ENCODE data around the gene SLC2A4RG.
"Not testable (repeated sequence)": the region's sequence is repeated elsewhere in the genome, so short reads cannot be mapped to it uniquely, and the experiment has no call there.

The SLC2A4RG gene

DNA sequence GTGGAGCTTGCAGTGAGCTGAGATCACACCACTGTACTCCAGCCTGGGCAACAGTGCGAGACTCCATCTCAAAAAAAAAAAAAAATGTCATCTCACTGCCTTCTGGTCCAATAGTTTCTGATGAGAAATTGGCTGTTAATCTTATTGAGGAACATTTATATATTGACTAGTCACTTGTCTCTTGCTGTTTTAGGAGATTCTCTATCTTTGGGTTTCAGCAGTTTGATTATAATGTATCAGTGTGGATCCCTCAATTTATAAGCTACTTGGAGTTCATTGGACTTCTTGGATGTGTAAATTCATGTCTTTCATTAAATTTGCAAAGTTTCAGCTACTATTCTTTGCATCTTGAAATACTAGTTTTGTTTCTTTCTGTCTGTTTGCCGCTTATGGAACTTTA, 20.6 kb upstream of the SLC2A4RG start:
- in situ Hi-C loops (cut with HindIII; ENCODE audit: low sequenced_read_pairs), result no loop called here
- TF ChIP-seq, protein P1, sequence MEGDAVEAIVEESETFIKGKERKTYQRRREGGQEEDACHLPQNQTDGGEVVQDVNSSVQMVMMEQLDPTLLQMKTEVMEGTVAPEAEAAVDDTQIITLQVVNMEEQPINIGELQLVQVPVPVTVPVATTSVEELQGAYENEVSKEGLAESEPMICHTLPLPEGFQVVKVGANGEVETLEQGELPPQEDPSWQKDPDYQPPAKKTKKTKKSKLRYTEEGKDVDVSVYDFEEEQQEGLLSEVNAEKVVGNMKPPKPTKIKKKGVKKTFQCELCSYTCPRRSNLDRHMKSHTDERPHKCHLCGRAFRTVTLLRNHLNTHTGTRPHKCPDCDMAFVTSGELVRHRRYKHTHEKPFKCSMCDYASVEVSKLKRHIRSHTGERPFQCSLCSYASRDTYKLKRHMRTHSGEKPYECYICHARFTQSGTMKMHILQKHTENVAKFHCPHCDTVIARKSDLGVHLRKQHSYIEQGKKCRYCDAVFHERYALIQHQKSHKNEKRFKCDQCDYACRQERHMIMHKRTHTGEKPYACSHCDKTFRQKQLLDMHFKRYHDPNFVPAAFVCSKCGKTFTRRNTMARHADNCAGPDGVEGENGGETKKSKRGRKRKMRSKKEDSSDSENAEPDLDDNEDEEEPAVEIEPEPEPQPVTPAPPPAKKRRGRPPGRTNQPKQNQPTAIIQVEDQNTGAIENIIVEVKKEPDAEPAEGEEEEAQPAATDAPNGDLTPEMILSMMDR (IDR thresholded peaks at IDR 0.05; ENCODE audit: low read depth, low read length), result no peak
- DNase-seq (ENCODE audit: low read depth, low spot score), result no peak
- H3K4me3 ChIP-seq (ENCODE audit: low read depth, low read length), result no peak overlapping the region

DNA sequence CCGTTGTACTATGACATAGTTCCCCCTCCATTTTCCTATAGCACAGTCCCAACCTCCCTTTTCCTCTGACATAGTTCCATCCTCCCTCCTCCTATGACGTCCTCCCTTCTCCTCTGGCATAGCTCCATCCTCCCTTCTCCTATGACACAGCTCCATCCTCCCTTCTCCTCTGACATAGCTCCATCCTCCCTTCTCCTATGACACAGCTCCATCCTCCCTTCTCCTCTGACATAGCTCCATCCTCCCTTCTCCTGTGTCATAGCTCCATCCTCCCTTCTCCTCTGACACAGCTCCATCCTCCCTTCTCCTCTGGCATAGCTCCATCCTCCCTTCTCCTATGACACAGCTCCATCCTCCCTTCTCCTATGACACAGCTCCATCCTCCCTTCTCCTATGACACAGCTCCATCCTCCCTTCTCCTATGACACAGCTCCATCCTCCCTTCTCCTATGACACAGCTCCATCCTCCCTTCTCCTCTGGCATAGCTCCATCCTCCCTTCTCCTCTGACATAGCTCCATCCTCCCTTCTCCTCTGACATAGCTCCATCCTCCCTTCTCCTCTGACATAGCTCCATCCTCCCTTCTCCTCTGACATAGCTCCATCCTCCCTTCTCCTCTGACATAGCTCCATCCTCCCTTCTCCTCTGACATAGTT, 16.5 kb upstream of the SLC2A4RG start:
- DNase-seq (ENCODE audit: low read depth, low spot score); in situ Hi-C loops (cut with HindIII; ENCODE audit: low sequenced_read_pairs); H3K4me3 ChIP-seq (ENCODE audit: low read depth, low read length): not testable (repeated sequence)

DNA sequence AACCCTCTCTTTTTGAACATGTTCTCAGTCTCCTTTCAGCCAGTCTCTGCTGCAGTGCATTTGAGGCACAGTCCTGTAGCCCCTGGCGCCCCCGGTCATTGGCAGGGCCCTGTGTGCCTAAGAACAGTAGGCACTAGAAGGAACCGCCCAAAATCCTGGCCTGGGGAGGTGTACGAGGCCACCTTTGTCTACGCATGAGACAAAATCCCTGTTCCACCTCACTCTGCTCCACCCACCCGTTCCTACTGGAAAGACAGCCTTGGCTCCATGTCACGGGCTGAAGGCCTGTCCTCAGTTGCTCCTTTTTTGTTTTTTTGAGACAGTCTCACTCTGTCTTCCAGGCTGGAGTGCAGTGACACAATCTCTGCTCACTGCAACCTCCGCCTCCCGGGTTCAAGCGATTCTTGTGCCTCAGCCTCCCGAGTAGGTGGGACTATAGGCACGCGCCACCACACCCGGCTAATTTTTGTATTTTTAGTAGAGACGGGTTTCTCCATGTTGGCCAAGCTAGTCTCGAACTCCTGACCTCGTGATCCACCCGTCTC, 9.3 kb upstream of the SLC2A4RG start:
- in situ Hi-C loops (cut with HindIII; ENCODE audit: low sequenced_read_pairs); DNase-seq (ENCODE audit: low read depth, low spot score); H3K4me3 ChIP-seq (ENCODE audit: low read depth, low read length): not testable (repeated sequence)

DNA sequence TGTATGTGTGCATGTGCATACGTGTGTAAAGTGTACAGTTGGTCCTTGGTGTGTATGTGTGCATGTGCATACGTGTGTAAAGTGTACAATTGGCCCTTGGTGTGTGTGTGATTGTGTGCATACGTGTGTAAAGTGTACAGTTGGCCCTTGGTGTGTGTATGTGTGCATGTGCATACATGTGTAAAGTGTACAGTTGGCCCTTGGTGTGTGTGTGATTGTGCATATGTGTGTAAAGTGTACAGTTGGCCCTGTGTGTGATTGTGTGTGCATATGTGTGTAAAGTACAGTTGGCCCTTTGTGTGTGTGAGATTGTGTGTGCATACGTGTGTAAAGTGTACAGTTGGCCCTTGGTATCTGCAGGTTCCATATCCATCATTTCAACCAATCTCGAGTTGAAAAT, 8.2 kb upstream of the SLC2A4RG start:
- TF ChIP-seq, protein P1 (IDR thresholded peaks at IDR 0.05; ENCODE audit: low read depth, low read length), result no peak
- no peak for DNase-seq (ENCODE audit: low read depth, low spot score)
- no peak overlapping the region for H3K4me3 ChIP-seq (ENCODE audit: low read depth, low read length)
- in situ Hi-C loops (cut with HindIII; ENCODE audit: low sequenced_read_pairs), result no loop called here

DNA sequence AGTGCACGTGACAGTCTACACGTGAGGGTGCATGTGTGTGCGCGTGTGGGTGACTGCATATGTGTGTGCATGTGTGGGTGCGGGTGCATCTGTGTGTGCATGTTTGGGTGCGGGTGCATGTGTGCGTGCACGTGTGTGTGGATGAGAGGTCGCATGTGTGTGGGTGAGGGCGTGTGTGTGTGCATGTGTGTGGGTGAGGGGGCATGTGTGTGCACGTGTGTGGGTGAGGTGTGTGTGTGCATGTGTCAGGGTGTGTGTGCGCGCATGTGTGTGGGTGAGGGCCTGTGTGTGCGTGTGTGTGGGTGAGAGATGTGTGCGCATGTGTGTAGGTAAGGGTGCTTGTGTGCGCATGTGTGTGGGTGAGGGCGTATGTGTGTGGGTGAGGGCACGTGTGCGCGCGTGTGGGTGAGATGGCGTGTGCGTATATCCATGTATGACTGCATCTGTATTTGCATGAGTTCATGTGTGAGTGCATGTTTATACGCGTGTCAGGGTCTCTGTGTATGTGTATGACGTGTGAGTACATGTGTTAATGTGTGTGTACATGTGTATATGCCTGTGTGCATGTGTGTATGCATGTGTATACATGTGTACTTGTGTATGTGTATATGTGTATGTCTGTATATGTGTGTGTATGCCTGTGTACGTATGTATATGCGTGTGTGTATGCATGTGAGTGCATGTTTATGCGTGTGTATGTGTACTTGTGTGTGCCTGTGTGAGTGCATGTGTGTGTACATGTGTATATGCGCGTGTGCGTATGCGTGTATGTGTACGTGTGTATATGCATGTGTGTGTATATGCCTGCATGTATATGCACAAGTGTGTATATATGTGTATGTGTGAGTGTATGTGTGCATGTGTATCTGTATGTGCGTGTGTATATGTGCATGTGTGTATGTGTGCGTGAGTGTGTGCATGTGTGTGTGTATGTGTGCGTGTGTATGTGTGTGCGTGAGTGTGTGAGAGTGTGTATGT, 7.2 kb upstream of the SLC2A4RG start:
- no peak overlapping the region for H3K4me3 ChIP-seq (ENCODE audit: low read depth, low read length)
- TF ChIP-seq, protein P1 (IDR thresholded peaks at IDR 0.05; ENCODE audit: low read depth, low read length), result no peak
- in situ Hi-C loops (cut with HindIII; ENCODE audit: low sequenced_read_pairs), result no loop called here
- DNase-seq (ENCODE audit: low read depth, low spot score), result no peak

DNA sequence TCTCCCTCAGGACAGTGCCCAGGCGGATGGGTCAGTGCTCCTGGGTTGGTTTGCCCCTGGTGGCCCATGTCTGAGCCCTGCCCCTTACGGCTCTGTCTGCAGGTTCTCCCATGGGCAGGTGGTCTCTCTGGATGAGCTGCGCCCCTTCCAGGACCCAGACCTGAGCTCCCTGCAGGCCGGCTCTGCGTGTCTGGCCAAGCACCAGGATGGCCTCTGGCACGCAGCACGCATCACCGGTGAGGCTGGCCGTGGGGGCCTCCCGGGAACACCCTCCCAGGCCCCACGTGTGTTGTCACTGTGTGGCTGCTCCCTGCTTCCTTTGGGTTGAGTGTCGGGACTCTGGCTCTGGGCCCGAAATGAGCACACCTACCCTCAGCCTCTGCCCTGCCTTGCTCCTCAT, 6.5 kb upstream of the SLC2A4RG start:
- DNase-seq (ENCODE audit: low read depth, low spot score), result no peak
- TF ChIP-seq, protein P1 (IDR thresholded peaks at IDR 0.05; ENCODE audit: low read depth, low read length), result no peak
- in situ Hi-C loops (cut with HindIII; ENCODE audit: low sequenced_read_pairs), result no loop called here
- no peak overlapping the region for H3K4me3 ChIP-seq (ENCODE audit: low read depth, low read length)

DNA sequence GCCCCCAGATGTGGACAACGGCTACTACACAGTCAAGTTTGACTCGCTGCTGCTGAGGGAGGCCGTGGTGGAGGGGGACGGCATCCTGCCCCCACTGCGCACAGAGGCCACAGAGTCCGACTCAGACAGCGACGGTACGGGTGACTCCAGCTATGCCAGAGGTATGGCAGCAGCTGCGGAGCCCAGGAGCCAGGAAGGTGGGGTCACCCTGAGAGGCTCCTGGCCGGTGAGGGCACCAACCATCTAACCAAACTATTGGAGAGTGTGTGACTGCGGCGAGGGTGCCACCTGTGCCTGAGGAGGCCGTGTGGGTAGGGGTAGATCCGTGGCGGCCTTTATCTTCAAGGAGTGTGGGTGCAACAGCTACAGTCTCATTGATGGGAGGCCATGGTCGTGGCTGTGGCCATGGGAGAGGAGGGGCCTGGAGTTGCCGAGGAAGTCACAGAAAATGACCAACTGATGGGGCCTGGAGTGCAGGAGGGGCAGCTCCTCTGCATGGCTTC, 5.9 kb upstream of the SLC2A4RG start:
- no peak for DNase-seq (ENCODE audit: low read depth, low spot score)
- TF ChIP-seq, protein P1 (IDR thresholded peaks at IDR 0.05; ENCODE audit: low read depth, low read length), result no peak
- in situ Hi-C loops (cut with HindIII; ENCODE audit: low sequenced_read_pairs), result no loop called here
- H3K4me3 ChIP-seq (ENCODE audit: low read depth, low read length), result no peak overlapping the region

All from astrocyte of the spinal cord (primary cell).